Dermis microvascular lymphatic vessel endothelial cell (primary cell): ENCODE data around the gene APOA4. TPM values are rescaled to one million over a fixed set of nuclear protein-coding genes. Genes with fewer than 3 reads are reported as not detected.

Source experiments
- DNase-seq, 2 donors: peaks; one replicate each; pipeline versions ENCODE4 v3.0.0 to v3.0.0-alpha.2; 2010; ENCODE audit warnings: low read depth in 2 of 2
- total RNA-seq: library from RNA; depleted of rRNA; stranded (reverse); fragments of >200 nt; gene quantifications from 2 replicates; pipeline ENCODE4 v1.2.1, GENCODE V29; 2014

APOA4 gene
- total RNA-seq, 1 donor from 2014 or later, result not detected

- DNase-seq, result no peak
Measured at GRCh38 chr11:116777056-116777455, 46.0 kb downstream of the APOA4 start.

GRCh38 chr11:116776522-116776984 is 46.6 kb downstream of the APOA4 start:
- DNase-seq, result no peak

- DNase-seq, result no peak
Measured at GRCh38 chr11:116775975-116776374, 47.1 kb downstream of the APOA4 start.

- no peak for DNase-seq
Measured at GRCh38 chr11:116774661-116775060, 48.4 kb downstream of the APOA4 start.

- no peak for DNase-seq
Measured at GRCh38 chr11:116773203-116774097, 49.7 kb downstream of the APOA4 start.

GRCh38 chr11:116772443-116773202 is 50.5 kb downstream of the APOA4 start, which contains the start of gene BUD13:
TSS of gene BUD13 (minus strand) at chr11:116772987. CDS start at chr11:116772964, 23 bp downstream.
- peak; percentile 68 to 87 for DNase-seq

GRCh38 chr11:116771935-116772334 is 51.2 kb downstream of the APOA4 start:
- no peak for DNase-seq

Other genes with a start within 250 kb of the APOA4 start
- gene BUD13, start 50.3 kb downstream of the APOA4 start, total RNA-seq, result 11.3 and 12.8 TPM in 2 replicates
- 19.0 and 24.4 TPM in 2 replicates for gene ZPR1, start 35.3 kb downstream of the APOA4 start, total RNA-seq
- gene APOA5, start 31.4 kb downstream of the APOA4 start, total RNA-seq, result not detected in 2 replicates
- not detected in 2 replicates for gene APOC3, start 6.6 kb upstream of the APOA4 start, total RNA-seq
- not detected in 2 replicates for gene APOA1, start 14.3 kb upstream of the APOA4 start, total RNA-seq